CD4-positive, alpha-beta T cell (primary cell): ENCODE results near the gene HOPX. TPM values are rescaled to one million over a fixed set of nuclear protein-coding genes. Genes with fewer than 3 reads are reported as not detected.

ENCODE experiments used
- ATAC-seq: fragments of 200-7000 bp; cut with Tn5 transposase; one replicate; pipeline ENCODE4 v1.10.0; 2022; ENCODE audit warnings: mild to moderate bottlenecking; ENCODE audit not compliant: poor library complexity
- CTCF ChIA-PET: fragments of 350-600 bp; sonication (Branson Sonifier 250); formaldehyde crosslinking; loops from one replicate; lab custom pipeline; 2021; ENCODE audit warnings: antibody characterized with exemption, inconsistent platforms; lab: Charles Lee
- POLR2A ChIA-PET: fragments of 350-600 bp; sonication (Branson Sonifier 250); formaldehyde crosslinking; loops from one replicate; lab custom pipeline; 2021; ENCODE audit warnings: antibody characterized with exemption, inconsistent platforms; lab: Charles Lee
- DNase-seq, 14 experiments: peaks; one replicate each; pipeline ENCODE4 v3.0.0-alpha.2; 2013 to 2020; ENCODE audit warnings: mixed read lengths in 2 of 14
- H3K27ac ChIP-seq, 2 donors: one replicate each; pipeline versions ENCODE4 v1.5.1 to v1.7.0; 2013; ENCODE audit warnings: low read length in 2 of 2, low read depth in 1 of 2, mild to moderate bottlenecking in 1 of 2
- H3K27me3 ChIP-seq, 2 experiments: 1 replicate in 1 of 2; 2 replicates in 1 of 2; pipeline versions ENCODE4 v1.6.1 to v1.7.0; 2013; ENCODE audit warnings: low read length in 2 of 2, control low read depth in 1 of 2, mild to moderate bottlenecking in 1 of 2, moderate library complexity in 1 of 2; ENCODE audit not compliant: insufficient read depth in 2 of 2, control insufficient read depth in 1 of 2
- H3K36me3 ChIP-seq: one replicate; pipeline ENCODE4 v1.6.1; 2013; ENCODE audit warnings: low read length, control low read depth; ENCODE audit not compliant: insufficient read depth
- H3K4me1 ChIP-seq: one replicate; pipeline ENCODE4 v1.6.1; 2013; ENCODE audit warnings: low read length, control low read depth; ENCODE audit not compliant: insufficient read depth
- H3K4me3 ChIP-seq: one replicate; pipeline ENCODE4 v1.5.1; 2013; ENCODE audit warnings: mild to moderate bottlenecking, low read length, moderate library complexity
- H3K9me3 ChIP-seq, 2 experiments: 1 replicate in 1 of 2; 2 replicates in 1 of 2; pipeline versions ENCODE4 v1.6.1 to v1.7.0; 2013; ENCODE audit warnings: low read length in 2 of 2, mild to moderate bottlenecking in 2 of 2, control low read depth in 1 of 2, moderate library complexity in 1 of 2; ENCODE audit not compliant: control insufficient read depth in 1 of 2, insufficient read depth in 1 of 2
- H3K27ac Mint-ChIP-seq: one replicate; pipeline ENCODE4 v1.8.0; 2020; ENCODE audit warnings: mixed read lengths
- H3K27me3 Mint-ChIP-seq: one replicate; pipeline ENCODE4 v1.8.0; 2021; ENCODE audit warnings: mixed read lengths
- H3K36me3 Mint-ChIP-seq: one replicate; pipeline ENCODE4 v1.8.0; 2021; ENCODE audit warnings: low read depth, mixed read lengths
- H3K4me1 Mint-ChIP-seq: one replicate; pipeline ENCODE4 v1.8.0; 2021; ENCODE audit warnings: low read depth, mixed read lengths
- H3K4me3 Mint-ChIP-seq: one replicate; pipeline ENCODE4 v1.8.0; 2020; ENCODE audit warnings: mild to moderate bottlenecking, mixed read lengths
- H3K9me3 Mint-ChIP-seq: one replicate; pipeline ENCODE4 v1.8.0; 2020; ENCODE audit warnings: mixed read lengths
- intact Hi-C, 2 experiments: fragments of 100-400 bp; cut with DNase I in 1 of 2; cut with micrococcal nuclease in 1 of 2; formaldehyde crosslinking; loops; one replicate each; pipeline versions ENCODE4 v1.15.1 to v1.9.0; 2023 to 2025; cut with DNase I, micrococcal nuclease
- total RNA-seq, 174 experiments: library from RNA in 2 of 174; stranded (reverse) in 2 of 174; gene quantifications; one replicate each; pipeline ENCODE4 v1.2.3 and lab custom pipeline; 2021 to 2026
- TF ChIP-seq, protein P1 (sequence below): fragments of 200-600 bp; IDR thresholded peaks from one replicate; pipeline ENCODE4 v1.8.0; 2022; ENCODE audit warnings: antibody characterized with exemption, mild to moderate bottlenecking

HOPX gene
- total RNA-seq, 2 experiments from 2014 or later: 4.3 to 5.9 TPM

DNA sequence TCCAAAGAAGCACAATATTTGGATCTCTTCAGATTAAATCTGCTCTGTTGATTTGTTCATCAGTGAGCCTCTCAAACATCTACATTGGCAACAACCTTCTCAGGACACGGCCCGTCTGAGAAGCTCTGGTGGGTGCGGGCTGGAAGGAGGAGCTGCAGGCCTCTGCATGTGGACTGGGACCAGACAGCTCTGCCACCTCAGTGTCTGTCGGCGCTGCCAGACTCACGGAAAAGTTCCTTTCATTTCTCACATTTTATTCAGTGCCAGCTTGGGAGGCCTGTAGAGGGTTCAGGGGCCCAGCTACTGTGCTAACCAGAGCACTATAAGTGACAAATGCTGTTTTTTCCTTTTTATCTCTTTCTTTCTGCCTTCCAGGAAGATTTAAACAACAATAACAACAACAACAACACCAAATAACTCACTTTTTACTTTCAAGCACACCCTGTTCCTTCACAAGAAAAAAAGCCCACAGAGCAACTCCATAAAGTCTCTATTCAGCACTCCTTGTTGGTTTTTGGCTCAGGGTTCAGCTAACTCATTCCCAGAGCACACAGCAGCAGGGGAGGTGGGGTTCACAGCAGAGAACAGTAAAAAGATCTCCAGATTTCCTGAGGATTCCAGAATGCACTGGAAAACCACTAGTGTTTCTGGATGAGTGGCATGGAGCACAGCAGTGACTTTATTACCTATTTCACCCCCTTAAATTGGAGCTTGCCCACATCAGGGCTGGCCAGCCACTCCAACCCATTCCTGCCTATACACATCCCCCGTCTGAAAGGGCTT is 23.2 kb upstream of the HOPX start:
- DNase-seq (no peak), ATAC-seq (no peak)
- no peak overlapping the region for H3K4me3 ChIP-seq
- H3K9me3 ChIP-seq: no peaks in the 10 kb centered on the region
- no peaks in the 10 kb centered on the region for H3K27me3 Mint-ChIP-seq
- H3K36me3 ChIP-seq: no peaks in the 10 kb centered on the region
- H3K4me1 ChIP-seq: no peaks in the 10 kb centered on the region
- H3K27ac Mint-ChIP-seq: no peak overlapping the region
- intact Hi-C loops: no loop called here
- ChIA-PET CTCF (no interaction called here), POLR2A (no interaction called here)
- H3K9me3 Mint-ChIP-seq: no peaks in the 10 kb centered on the region
- peaks cover 8% of the 10 kb centered on the region for H3K4me1 Mint-ChIP-seq
- TF ChIP-seq, protein P1, sequence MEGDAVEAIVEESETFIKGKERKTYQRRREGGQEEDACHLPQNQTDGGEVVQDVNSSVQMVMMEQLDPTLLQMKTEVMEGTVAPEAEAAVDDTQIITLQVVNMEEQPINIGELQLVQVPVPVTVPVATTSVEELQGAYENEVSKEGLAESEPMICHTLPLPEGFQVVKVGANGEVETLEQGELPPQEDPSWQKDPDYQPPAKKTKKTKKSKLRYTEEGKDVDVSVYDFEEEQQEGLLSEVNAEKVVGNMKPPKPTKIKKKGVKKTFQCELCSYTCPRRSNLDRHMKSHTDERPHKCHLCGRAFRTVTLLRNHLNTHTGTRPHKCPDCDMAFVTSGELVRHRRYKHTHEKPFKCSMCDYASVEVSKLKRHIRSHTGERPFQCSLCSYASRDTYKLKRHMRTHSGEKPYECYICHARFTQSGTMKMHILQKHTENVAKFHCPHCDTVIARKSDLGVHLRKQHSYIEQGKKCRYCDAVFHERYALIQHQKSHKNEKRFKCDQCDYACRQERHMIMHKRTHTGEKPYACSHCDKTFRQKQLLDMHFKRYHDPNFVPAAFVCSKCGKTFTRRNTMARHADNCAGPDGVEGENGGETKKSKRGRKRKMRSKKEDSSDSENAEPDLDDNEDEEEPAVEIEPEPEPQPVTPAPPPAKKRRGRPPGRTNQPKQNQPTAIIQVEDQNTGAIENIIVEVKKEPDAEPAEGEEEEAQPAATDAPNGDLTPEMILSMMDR: no peak
- no peaks in the 10 kb centered on the region for H3K27me3 ChIP-seq
- no peaks in the 10 kb centered on the region for H3K36me3 Mint-ChIP-seq
- H3K4me3 Mint-ChIP-seq: no peak overlapping the region
- H3K27ac ChIP-seq: no peak overlapping the region

DNA sequence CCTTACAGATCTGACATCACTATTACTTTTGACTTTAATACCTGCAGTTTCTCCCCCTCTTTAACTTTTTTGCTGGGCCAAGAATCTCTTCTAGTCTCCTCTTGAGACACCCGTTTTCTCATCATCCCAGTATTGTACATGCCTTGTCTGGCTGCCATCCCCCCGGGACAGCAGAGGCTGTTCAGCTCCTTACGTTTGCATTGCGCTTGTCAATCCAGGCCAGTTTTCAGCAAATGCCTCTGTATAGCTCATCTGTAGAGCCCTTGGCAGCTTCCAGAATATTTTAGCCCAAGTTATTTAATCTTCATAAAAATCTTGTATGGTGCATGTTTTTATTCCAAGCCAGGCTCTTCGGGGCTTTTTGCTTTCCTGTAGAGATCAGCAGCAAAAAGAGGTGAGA is 22.3 kb upstream of the HOPX start:
- Mint-ChIP-seq H3K27me3 (no peaks in the 10 kb centered on the region), H3K9me3 (no peaks in the 10 kb centered on the region), H3K27ac (no peak overlapping the region), H3K36me3 (no peaks in the 10 kb centered on the region), H3K4me1 (peaks cover 16% of the 10 kb centered on the region), H3K4me3 (no peak overlapping the region)
- Histone ChIP-seq H3K9me3 (no peaks in the 10 kb centered on the region), H3K4me1 (no peaks in the 10 kb centered on the region), H3K27ac (no peak overlapping the region), H3K27me3 (no peaks in the 10 kb centered on the region), H3K4me3 (no peak overlapping the region), H3K36me3 (no peaks in the 10 kb centered on the region)
- ATAC-seq: no peak
- TF ChIP-seq, protein P1: no peak
- no peak for DNase-seq
- ChIA-PET CTCF (no interaction called here), POLR2A (no interaction called here)
- intact Hi-C loops: no loop called here

- TF ChIP-seq, protein P1: no peak
- peaks cover 30% of the 10 kb centered on the region for H3K4me1 Mint-ChIP-seq
- POLR2A ChIA-PET: no interaction called here
Measured at GRCh38 chr4:56701644-56702043, 20.5 kb upstream of the HOPX start.

More at GRCh38 chr4:56701644-56702043, 20.5 kb upstream of the HOPX start:
- H3K4me3 ChIP-seq: no peak overlapping the region
- ATAC-seq (no peak), DNase-seq (no peak)
- H3K9me3 ChIP-seq: no peaks in the 10 kb centered on the region
- H3K27me3 Mint-ChIP-seq: no peaks in the 10 kb centered on the region
- no peaks in the 10 kb centered on the region for H3K4me1 ChIP-seq
- H3K36me3 ChIP-seq: no peaks in the 10 kb centered on the region
- intact Hi-C loops: no loop called here
- H3K4me3 Mint-ChIP-seq: no peak overlapping the region
- no peak overlapping the region for H3K27ac ChIP-seq
- no peaks in the 10 kb centered on the region for H3K9me3 Mint-ChIP-seq
- H3K27ac Mint-ChIP-seq: no peak overlapping the region
- no peaks in the 10 kb centered on the region for H3K36me3 Mint-ChIP-seq
- H3K27me3 ChIP-seq: no peaks in the 10 kb centered on the region
- CTCF ChIA-PET: no interaction called here
